SU-DHL-6 (cell line): ENCODE data around the gene ACKR3.

Source experiments
- EZH2phosphoT487 ChIP-seq: fragments of 200-600 bp; sonication (generic), shearing (Covaris generic); conservative IDR thresholded peaks from 2 replicates; pipeline ENCODE4 v1.6.1; 2018; ENCODE audit warnings: mild to moderate bottlenecking, antibody characterized with exemption, low read length, moderate library complexity, mixed read lengths
- TF ChIP-seq, protein P1 (sequence below): fragments of 200-600 bp; sonication (generic); IDR thresholded peaks from one replicate; pipeline ENCODE4 v1.5.1; 2017; ENCODE audit warnings: antibody characterized with exemption, mild to moderate bottlenecking, low read length, moderate library complexity; ENCODE audit not compliant: insufficient read depth, poor library complexity, severe bottlenecking

DNA sequence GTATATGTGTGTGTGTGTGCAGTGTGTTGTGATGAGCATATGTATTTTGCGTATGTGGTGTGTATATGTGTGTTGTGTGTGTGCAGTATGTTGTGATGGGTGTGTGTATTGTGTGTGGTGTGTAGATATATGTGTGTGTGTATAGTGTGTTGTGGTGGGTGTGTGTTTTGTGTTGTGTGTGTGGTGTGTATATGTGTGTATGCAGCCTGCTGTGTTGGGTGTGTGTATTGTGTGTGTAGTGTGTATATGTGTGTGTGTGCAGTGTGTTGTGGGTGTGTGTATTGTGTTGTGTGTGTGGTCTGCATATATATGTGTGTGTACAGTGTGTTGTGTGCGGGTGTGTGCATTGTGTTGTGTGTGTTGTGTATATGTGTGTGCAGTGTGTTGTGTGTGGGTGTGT is 23.9 kb downstream of the ACKR3 start:
- TF ChIP-seq, protein P1, sequence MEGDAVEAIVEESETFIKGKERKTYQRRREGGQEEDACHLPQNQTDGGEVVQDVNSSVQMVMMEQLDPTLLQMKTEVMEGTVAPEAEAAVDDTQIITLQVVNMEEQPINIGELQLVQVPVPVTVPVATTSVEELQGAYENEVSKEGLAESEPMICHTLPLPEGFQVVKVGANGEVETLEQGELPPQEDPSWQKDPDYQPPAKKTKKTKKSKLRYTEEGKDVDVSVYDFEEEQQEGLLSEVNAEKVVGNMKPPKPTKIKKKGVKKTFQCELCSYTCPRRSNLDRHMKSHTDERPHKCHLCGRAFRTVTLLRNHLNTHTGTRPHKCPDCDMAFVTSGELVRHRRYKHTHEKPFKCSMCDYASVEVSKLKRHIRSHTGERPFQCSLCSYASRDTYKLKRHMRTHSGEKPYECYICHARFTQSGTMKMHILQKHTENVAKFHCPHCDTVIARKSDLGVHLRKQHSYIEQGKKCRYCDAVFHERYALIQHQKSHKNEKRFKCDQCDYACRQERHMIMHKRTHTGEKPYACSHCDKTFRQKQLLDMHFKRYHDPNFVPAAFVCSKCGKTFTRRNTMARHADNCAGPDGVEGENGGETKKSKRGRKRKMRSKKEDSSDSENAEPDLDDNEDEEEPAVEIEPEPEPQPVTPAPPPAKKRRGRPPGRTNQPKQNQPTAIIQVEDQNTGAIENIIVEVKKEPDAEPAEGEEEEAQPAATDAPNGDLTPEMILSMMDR: no peak
- TF ChIP-seq EZH2phosphoT487: no peak
